GM18508 (cell line): ENCODE measurements around the gene PINLYP.

Experiments
- ATAC-seq: cut with Tn5 transposase; IDR thresholded peaks from one replicate; pipeline ENCODE4 v1.9.1; 2021; ENCODE audit warnings: moderate number of reproducible peaks; ENCODE audit not compliant: insufficient read depth, unreplicated experiment

The PINLYP gene

DNA sequence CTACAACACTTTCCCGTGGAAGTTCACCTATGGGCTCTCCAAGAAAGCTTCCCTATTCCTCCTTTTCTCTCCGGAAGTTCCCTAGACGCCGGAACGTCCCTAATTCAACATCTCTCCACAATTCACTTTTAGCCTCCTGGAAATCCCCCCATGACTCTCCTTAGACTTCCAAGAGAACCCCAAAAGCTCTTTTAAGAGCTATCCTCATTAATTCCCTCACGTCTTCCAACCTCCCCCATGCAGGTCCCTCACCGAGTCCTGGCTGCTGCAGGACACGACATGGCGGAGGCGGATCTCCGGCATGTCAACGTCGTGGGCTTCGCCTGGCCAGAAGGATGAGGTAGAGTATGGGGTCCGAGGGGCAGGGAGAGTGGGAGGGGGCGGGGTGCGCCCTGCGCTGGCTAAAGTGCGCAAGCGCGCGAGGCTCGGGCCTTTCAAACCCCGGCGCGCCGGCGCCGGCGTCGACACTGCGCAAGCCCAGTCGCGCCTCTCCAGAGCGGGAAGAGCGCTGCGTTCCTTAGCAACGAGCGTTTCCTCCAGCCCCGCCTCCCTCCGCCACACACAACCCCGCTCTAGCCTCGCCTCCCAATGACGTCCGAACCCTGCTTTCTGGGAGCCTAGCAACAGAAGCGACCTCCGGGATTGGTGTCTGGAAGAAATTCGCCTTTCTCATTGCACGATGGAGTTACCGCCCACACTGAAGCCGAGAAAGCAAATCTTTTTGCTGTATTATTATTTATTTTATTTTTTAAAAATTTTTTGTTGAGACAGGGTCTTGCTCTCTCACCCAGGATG is at the start of gene PINLYP, which contains the start of gene XRCC1:
Gene PINLYP (plus strand): TSS at position 646 of the 795 bp plus-strand sequence. CDS start 1,391 bp downstream, outside the sequence.
Gene XRCC1 (minus strand): TSS at position 372 of the 795 bp plus-strand sequence. CDS start 69 bp downstream, at position 303.
- ATAC-seq: peak; percentile 72

DNA sequence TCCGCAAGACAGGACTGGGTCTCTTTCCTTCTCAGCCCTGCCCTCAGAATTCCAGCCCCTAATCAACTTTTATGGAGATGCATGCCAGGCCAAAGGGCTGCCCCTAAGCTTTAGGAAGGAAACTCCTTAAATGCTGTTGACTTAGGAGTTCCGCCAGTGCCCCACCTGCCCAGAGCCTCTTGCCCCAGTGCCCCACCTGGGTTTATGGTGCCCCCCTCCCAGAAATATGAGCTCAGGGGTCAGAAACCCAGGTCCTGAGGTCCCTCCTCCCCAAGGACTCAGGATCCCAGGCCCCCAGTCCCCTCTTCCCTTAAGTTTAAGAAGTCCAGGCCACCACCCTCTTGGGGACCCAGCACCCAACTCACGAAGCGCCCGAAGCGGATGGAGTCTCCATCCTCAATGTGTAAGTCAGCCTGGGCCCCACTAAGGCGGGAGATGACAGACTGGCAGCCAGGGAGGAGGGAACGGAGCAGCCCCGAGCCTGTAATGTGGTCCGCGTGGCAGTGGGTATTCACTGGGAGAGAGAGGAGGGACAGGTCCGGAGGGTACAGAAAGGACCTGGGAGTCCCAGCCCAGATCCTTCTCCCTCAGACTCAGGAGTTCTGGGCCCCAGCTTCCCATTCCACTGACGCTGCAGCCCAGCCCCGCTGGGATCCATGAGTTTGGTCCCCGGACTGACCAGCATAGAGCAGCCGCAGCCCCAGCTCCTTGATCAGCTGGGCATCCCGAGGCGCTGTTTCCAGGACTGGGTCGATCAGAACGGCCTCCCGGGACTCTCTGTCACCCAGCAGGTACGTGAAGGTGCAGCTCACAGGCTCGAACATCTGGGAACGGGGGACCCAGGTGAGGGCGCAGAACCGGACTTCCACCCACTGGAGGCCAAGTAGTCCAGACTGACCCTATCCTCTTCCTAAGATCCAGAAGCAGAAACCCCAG is 49.5 kb upstream of the PINLYP start:
- ATAC-seq: no peak

DNA sequence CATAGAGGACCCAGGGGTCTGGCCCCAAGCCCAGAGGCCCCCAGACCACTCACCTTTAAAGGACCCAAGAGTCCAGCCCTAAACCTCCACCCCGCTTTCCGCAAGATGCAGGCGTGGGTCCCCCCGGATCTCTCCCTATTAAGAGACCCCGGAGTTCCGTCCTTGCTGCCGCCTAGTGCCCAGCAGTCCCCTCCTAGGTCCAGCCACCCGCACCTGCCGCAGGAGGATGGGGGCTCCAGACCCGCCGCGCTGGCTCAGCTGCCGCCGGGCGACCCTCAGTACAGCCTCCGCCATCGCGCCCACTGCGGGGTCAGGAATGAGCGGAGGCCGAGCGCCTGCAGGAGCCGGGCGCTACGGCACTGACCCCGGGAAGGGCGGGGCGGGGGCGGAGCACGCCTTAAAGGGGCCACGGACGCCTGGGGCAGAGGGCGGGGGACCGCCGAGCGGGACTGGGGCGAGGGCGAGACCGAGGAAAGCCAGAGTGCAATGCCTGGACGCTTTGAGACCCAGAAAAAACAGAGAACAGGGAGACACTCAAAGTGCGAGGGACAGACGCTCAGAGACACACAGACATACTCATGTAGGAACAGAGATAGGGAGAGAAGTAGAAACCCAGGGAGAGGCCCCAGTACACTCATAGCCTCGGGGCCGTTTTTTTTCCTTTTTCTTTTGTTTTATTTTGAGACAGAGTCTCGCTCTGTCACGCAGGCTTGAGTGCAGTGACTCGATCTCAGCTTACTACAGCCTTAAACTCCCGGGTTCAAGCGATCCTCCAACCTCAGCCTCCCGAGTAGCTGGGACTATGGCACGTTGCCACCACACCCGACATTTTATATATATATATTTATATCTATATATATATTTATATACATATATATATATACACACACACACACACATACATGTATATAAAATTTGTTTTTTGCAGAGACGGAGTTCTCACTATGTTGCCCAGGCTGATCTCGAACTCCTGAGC is 48.4 kb upstream of the PINLYP start, which contains the start of gene ETHE1:
Gene ETHE1 (minus strand): TSS at position 318 of the 976 bp plus-strand sequence. CDS start 24 bp downstream, at position 294.
- ATAC-seq: no peak

DNA sequence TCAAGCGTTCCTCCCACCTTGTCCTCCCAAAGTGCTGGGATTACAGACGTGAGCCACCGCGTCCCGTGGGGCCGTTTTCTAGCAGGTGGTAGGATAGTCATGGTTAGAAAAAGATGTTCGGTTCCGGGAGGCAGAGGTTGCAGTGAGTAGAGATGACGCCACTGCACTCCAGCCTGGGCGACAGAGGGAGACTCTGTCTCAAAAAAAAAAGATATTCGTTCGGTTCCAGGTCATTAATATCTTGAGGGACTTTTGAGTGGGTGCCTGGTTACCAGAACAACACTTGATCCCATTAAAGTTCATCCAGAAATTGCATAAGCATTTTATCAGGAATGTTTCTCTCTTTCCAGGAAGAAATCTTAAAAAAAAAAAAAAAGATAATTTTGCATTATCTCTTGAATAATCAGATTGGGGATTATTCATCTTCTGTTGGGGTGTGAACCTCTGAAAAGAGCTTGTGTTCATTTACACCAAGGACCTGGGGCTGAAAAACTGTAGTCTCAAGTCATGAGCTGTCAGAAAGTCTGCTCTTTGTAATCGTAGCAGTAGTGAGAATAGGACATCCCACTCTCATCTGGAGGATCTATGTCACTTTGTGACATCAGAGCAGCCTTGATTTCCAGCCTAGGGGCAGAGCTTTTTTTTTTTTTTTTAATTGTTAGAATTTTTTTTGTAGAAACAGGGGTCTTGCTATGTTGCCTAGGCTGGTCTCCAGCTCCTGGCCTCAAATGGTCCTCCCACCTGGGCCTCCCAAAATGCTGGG is 47.6 kb upstream of the PINLYP start:
- no peak for ATAC-seq

DNA sequence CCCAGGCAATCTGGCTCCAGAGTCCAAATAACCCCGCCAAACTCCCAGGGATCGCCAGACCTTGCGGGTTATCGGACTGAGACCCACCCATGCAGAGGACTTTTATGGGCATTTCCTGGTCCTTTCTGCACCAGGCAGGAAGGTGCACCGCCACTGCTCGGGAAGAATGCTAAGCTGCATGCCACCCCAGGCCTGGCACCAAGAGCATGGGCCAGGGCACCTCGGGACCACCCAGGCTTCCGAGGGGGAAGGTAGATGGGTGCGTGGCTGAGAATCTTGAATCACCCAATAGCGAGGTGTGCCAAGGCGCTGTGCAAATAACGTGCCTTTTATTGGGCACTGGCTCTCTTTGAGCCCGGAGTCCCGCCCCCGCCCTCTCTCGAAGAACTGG is 43.0 kb upstream of the PINLYP start:
- no peak for ATAC-seq

DNA sequence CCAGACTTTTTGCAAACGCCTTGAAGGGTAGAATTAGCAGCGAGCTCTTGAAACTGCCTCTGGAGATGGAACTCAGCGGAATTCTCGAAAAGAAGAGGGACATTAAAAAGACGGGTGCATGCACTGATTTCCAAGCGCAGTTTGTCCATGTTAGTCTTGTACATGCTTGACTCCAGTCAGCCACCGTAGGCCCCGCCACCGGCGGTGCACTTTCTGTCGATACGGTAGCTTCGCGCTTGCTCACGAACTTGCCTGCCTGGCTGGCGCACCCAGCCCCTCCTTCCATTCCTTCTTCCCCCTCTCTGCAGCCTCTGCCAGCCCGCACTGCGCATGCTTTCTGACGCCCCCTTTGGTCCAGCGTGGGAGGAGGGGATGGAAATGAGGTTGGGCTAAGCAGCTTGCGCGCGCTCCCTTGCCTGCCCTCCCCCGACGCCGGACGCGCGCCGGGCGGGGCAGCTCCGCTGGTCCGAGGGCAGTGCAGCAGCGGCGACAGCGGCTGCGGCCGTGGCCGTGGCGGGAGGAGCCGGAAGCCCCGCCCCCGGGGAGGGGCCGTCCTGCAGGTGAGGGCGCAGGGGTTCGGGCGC is 42.5 kb upstream of the PINLYP start, which contains the start of gene ZNF575:
Gene ZNF575 (plus strand): TSS at position 227 of the 584 bp plus-strand sequence. CDS start 1,235 bp downstream, outside the sequence.
- ATAC-seq: no peak

DNA sequence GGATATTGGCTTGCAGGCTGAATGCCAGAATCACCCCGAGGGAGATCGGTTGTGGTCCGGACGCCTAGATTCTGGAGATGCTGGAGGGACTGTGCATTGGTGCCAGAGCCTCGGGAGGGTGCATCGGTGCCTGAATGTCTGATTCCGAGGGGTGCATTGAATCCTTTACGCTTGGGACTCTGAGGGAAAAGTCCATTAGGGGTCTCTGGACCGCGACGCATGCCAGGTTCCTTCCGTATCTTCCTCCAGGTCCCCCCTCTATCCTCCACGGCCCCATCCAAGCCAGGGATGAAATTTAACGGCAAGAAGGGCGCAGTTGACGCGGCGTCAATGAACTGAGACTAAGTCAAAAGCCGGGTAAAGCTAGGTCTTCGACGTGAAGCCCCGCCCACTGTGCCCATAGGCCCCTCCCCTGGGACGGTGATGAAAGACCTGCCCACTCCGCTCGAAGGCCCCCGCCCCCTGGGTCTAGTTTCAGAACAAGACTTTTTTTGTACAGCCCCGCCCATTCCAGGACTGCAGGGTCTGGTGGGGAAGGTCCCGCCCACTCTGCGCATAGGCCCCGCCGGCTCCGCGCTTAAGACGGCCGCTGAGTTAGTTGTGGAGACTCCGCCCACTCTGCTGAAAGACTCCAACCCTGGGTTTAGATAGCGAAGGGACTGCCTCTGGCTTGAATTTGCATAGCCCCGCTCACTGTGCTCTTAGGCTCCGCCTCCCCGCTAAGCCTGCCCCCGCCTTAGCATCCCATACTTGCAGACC is 41.9 kb upstream of the PINLYP start:
- peak; percentile 37 for ATAC-seq

DNA sequence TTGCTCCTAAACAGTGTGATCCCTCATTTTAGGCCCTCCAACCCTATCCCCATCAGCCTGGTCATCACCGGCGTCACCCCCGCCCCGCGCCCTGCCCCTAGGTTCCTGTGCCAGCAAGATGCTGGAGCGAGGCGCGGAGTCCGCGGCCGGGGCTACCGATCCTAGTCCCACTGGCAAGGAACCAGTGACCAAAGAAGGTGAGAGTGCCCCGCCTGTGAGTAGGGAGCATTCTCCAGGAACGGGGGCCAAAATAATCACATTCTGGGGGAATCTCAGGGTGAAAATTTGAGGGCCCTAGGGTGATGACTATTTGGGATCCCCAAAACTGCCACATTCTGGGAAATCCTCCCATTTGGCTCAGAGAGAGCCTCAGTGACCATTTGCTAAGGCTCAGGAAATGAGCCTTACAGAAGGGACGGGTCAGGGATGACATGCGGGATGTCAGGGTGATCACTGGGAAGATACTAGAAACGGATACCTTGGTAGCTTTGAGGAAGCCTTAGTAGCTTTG is 41.2 kb upstream of the PINLYP start:
- ATAC-seq: no peak

DNA sequence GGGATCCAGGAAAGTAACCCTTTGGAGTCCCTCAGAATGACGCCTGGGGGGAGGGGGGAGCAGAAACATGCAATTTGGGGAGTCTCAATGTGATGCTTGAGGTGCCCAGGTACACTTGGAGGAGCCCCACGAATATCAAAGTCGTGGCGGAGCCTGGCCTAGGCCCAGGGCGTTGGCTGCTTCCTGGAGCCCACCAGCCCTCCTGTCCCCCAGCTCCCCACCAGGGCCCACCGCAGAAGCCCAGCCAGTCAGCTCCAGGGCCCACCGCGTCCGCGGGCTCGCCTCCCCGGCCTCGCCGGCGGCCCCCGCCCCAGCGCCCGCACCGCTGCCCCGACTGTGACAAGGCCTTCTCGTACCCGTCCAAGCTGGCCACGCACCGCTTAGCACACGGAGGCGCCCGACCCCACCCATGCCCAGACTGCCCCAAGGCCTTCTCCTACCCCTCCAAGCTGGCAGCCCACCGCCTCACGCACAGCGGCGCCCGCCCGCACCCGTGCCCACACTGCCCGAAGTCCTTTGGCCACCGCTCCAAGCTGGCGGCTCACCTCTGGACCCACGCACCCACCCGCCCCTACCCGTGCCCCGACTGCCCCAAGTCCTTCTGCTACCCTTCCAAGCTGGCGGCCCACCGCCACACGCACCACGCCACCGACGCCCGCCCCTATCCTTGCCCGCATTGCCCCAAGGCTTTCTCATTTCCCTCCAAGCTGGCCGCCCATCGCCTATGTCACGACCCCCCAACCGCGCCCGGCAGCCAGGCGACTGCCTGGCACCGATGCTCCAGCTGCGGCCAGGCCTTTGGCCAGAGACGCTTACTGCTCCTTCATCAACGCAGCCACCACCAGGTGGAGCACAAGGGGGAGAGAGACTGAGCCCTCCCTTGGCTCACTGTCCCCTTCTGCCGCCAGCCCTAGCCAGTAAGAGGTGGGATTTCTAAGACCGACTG is 40.5 kb upstream of the PINLYP start:
- ATAC-seq: no peak

DNA sequence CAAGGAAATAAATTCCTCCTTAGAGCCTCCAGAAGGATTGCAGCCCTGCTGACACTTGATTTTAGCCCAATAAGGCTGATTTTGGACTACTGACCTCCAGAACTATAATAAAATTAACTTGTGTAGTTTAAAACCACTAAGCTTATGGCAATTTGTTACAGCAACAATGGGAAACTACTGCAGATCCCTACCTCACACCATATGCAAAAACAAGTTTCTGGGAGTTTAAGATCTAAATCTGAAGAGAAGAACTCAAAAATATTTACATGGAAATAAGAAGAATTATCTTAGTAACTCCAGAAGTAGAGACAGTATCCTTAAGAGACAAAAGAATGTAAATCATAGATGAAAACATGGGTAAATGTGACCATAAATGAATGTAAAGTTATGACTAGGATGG is 36.7 kb upstream of the PINLYP start:
- ATAC-seq: no peak

DNA sequence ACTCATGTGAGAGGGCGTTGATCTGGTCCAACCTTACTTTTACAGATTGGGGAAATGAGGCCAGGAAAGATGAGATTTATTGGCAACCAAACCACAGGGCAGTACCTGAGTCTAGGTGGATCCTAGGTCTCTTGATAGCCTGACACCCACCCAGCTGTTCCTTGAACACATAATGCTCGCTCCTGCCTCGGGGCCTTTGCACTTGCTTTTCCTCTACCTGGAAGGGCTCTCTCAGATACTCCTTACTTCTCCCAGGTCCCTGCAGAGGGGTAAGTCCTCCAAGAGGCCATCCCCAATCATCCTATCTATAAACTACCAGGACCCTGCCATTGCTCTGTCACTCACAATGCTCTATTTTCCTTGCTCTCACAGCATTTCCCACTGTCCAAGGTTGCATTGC is 35.2 kb upstream of the PINLYP start:
- no peak for ATAC-seq

DNA sequence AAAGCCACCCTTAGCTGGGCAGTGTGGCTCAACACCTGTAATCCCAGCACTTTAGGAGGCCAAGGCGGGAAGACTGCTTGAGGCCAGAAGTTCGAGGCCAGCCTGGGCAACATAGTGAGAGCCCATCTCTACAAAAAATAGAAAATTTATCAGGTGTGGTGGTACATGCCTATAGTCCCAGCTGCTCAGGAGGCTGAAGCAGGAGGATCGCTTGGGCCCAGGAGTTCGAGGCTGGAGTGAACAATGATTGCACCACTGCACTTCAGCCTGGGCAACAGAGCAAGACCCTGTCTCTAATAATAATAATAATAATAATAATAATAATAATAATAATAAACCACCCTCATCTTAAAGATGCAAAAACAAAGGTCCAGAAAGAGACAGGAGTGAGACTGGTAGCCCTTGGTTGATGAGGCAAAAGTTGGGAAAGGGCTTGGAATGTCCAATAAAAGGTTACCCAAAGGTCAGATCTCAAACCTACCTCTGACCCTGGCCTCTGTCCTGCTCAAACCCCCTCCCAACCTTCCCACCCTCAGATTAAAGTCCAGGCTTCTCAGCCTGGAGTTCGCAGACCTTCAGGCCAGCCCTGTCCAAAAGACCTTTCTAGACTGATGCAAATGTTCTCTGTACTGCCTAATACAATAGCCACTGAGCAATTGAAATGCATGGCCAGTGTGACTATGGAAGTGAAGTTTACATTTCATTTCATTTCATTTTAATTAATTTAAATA is 33.5 kb upstream of the PINLYP start:
- ATAC-seq: no peak

DNA sequence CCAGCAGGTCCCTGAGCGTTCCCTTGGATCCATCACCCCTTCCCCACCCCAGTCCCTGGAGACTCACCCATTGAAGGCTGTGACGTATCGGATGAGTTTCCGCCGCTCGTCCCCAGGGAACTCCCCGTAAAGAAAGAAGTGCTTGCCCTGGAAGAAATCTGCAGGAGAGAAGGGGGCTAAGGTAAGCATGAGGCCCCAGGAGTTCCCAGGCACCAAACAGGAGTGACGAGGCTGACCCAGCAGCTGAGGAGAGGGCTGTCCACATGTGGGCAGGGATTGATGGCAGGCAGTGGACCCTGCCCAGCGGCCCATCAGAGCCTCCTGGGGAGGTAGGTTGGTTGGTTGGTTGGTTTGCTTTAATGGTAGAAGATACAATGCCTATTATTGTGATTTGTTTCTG is 31.5 kb upstream of the PINLYP start:
- ATAC-seq: no peak

DNA sequence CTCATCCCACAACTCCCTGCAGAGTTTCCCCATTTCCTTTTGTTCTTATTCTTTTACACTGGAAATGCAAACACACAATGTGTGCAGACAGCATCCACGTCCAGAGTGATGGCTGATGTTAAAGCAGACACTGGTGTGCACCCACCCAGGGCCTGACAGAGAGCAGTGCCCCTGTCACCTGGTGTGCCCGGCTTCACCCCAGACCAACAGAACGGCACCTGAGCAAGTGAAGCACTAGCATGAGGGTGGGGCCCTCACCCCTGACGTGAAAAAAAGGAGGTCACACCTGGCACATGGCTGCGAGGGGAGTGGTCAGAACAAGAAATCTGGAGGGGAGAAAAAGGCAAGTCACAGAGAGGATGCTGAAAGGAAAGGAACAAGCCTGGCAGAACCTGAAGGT is 30.3 kb upstream of the PINLYP start:
- no peak for ATAC-seq

DNA sequence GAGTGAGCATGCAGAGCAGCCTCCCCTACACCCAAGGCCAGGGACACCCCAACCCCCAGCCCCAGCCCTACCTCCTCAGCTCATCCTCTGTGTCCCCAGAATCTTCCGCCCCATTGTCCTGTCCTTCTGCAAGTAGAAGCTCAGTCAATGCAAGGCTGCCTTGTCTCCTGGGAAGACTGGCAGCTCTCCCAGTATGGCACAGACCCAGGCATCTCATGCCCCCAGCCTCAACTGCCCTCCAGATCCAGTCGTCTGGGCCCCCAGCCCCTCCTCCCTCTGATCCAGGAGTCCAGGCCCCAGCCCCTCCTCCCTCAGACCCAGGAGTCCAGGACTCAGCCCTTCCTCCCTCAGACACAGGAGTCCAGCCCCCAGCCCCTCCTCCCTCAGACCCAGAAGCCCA is 29.6 kb upstream of the PINLYP start:
- ATAC-seq: no peak

DNA sequence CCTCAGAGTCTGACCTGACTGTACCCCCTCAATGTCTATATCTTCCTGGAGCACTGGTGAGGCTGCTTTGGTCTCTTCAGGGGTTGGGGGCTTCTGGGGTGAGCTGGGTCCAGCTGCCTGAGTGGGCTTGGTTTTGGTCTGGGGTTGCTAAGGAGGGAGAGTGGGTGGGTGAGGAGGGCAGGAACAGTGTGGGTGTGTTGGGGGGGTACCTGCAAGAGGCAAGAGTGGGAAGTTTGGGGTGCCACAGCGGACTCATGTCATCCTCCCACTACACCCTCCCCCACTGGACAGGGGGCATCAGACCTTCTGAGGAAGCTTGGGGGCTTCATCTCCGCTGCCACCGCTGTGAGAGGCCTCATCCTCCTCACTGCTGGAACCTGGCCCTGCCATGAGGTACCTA is 29.0 kb upstream of the PINLYP start:
- no peak for ATAC-seq
